SK-N-MC (cell line): ENCODE measurements around the gene ROGDI.

Source experiments
- DNase-seq: peaks from one replicate; pipeline ENCODE4 v3.0.0-alpha.2; 2011; ENCODE audit warnings: low read depth, low spot score
- H3K27ac ChIP-seq: fragments of 200-600 bp; sonication (generic); 2 replicates; pipeline ENCODE4 v1.5.1; 2016; ENCODE audit warnings: mixed run types
- H3K36me3 ChIP-seq: fragments of 200-600 bp; sonication (generic); 2 replicates; pipeline ENCODE4 v1.6.1; 2017; ENCODE audit warnings: antibody characterized with exemption, low read length, mixed read lengths; ENCODE audit not compliant: insufficient read depth
- H3K4me3 ChIP-seq: fragments of 200-600 bp; sonication (generic); 2 replicates; pipeline ENCODE4 v1.5.1; 2016
- H3K9ac ChIP-seq: fragments of 200-600 bp; sonication (generic); 2 replicates; pipeline ENCODE4 v1.8.0; 2017; ENCODE audit warnings: mixed run types, mixed read lengths; ENCODE audit not compliant: insufficient read length
- H3K9me3 ChIP-seq: fragments of 200-600 bp; sonication (generic); 2 replicates; pipeline ENCODE4 v1.6.1; 2017; ENCODE audit warnings: low read depth, mild to moderate bottlenecking, antibody characterized with exemption, low read length, moderate library complexity, mixed read lengths
- EZH2 ChIP-seq: fragments of 200-600 bp; sonication (generic); IDR thresholded peaks from one replicate; pipeline ENCODE4 v1.6.1; 2017; ENCODE audit warnings: antibody characterized with exemption
- FOXP2 ChIP-seq: optimal IDR thresholded peaks from 2 replicates; pipeline ENCODE3; 2011; ENCODE audit warnings: mild to moderate bottlenecking, moderate library complexity; ENCODE audit not compliant: insufficient read depth; ENCODE audit errors: extremely low read length, control extremely low read depth
- POLR2AphosphoS5 ChIP-seq: IDR thresholded peaks from 2 replicates; pipeline ENCODE4 v1.6.1; 2012; ENCODE audit warnings: mild to moderate bottlenecking, low read depth, low read length, borderline replicate concordance

Gene ROGDI

GRCh38 chr16:4797805-4798252 lies 4.6 kb downstream of the ROGDI start:
- no peak for DNase-seq

GRCh38 chr16:4796982-4797804 lies 5.2 kb downstream of the ROGDI start:
- H3K36me3 ChIP-seq, result no peaks in the 10 kb centered on the region
- H3K27ac ChIP-seq, result no peak overlapping the region
- H3K9me3 ChIP-seq, result no peaks in the 10 kb centered on the region
- DNase-seq, result no peak
- H3K4me3 ChIP-seq, result no peak overlapping the region
- no peak overlapping the region for H3K9ac ChIP-seq
- TF ChIP-seq FOXP2 (no peak), EZH2 (no peak), POLR2AphosphoS5 (no peak)

More at GRCh38 chr16:4797805-4798252, 4.6 kb downstream of the ROGDI start:
- no peak overlapping the region for H3K9ac ChIP-seq
- no peak overlapping the region for H3K27ac ChIP-seq
- H3K9me3 ChIP-seq, result no peaks in the 10 kb centered on the region
- TF ChIP-seq FOXP2, result no peak
- TF ChIP-seq EZH2, result no peak
- TF ChIP-seq POLR2AphosphoS5, result no peak
- no peak overlapping the region for H3K4me3 ChIP-seq
- H3K36me3 ChIP-seq, result no peaks in the 10 kb centered on the region

DNA sequence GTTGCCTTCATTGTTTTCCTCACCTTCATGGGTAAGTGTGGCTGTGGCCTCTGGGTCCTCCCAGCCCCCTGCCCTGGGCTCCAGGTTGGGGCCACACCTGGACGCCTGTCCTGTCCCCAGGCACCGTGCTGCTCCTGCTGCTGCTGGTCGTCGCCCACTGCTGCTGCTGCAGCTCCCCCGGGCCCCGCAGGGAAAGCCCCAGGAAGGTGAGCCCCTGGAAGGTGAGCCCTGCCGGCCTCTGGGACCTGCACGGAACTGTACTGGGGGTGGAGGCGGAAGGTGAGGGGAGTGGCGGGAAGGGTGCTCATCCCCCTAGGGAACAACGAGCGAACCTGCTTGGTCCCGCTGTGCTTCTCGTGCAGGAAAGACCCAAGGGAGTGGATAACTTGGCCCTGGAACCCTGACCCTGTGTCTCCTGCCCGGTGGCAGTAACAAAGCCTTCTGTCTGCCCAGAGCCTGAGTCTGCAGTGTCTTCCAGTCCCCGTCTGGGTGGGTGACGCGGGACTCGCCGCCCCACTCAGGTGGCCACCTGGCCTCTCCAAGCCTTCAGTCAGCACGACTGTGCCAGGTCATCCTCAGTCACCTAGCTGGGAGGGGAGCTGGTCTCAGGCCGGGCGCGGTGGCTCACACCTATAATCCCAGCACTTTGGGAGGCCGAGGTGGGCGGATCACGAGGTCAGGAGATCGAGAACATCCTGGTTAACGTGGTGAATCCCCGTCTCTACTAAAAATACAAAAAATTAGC lies 6.4 kb downstream of the ROGDI start:
- H3K36me3 ChIP-seq, result no peaks in the 10 kb centered on the region
- TF ChIP-seq FOXP2 (no peak), EZH2 (no peak), POLR2AphosphoS5 (no peak)
- H3K4me3 ChIP-seq, result no peak overlapping the region
- no peak for DNase-seq
- H3K27ac ChIP-seq, result no peak overlapping the region
- H3K9ac ChIP-seq, result no peak overlapping the region
- H3K9me3 ChIP-seq, result no peaks in the 10 kb centered on the region

DNA sequence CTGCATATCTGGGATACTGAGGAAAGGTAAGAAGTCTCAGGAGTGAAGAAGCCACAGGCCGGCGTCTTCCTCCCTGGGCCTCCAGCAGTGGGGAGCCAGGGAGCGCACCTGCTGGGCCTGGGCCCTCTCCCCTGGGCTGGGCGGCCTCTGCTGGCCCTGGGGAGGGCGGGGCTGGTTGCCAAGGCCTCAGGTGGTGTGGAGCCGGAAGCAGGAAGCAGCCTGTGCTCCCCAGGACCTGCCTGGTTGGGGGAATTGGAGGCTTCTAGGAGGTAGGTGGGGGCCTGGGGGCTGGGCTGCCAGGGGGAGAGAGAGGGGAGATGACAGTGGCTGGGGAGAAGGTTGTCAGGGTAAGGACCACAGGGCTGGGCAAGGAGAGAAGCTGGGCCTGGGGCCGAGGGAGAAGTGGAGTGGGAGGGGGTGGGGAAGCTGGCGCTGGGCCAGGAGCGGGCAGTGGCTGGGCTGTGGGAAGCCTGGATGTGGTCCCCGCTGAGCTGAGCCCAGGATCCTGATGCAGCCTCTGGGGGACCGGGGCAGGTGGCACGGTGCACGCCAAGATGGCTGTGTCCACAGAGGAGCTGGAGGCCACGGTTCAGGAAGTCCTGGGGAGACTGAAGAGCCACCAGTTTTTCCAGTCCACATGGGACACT lies 7.1 kb downstream of the ROGDI start, which contains the start of gene SMIM22:
Gene SMIM22 (plus strand): TSS at position 189 of the 647 bp plus-strand sequence. CDS start 366 bp downstream, at position 555.
- no peak for DNase-seq
- Histone ChIP-seq H3K36me3 (no peaks in the 10 kb centered on the region), H3K9ac (no peak within 1 kb of the TSS), H3K27ac (no peak within 1 kb of the TSS), H3K4me3 (no peak within 1 kb of the TSS), H3K9me3 (no peaks in the 10 kb centered on the region)
- TF ChIP-seq FOXP2 (no peak), EZH2 (no peak), POLR2AphosphoS5 (no peak)

- no peak overlapping the region for H3K4me3 ChIP-seq
- TF ChIP-seq FOXP2 (no peak), POLR2AphosphoS5 (no peak), EZH2 (no peak)
- DNase-seq, result no peak
- no peak overlapping the region for H3K27ac ChIP-seq
- H3K9me3 ChIP-seq, result no peaks in the 10 kb centered on the region
- H3K36me3 ChIP-seq, result no peaks in the 10 kb centered on the region
- H3K9ac ChIP-seq, result no peak overlapping the region
Observed at GRCh38 chr16:4792951-4793513, 9.4 kb downstream of the ROGDI start.

DNA sequence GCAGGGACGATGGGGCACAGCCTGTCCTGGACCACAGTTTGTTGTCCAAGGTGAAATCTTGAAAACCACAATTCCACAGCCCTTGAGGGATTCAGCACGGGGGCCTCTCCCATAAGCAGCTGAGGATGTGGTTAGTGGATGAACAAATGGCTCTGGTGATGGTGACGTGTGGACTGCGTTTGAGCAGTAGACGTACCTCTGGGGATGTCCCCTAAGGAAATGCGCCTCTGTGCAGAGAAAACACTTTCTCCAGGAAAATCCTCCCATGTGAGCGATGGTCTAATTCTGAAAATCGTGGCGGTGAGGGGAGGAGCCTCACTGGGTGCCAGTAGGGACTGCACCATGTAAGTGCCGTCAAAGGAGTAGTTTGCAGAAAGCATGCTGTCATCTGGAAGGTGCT lies 11.6 kb downstream of the ROGDI start:
- H3K36me3 ChIP-seq, result no peaks in the 10 kb centered on the region
- H3K4me3 ChIP-seq, result no peak overlapping the region
- H3K9ac ChIP-seq, result no peak overlapping the region
- TF ChIP-seq EZH2 (no peak), POLR2AphosphoS5 (no peak), FOXP2 (no peak)
- H3K27ac ChIP-seq, result no peak overlapping the region
- DNase-seq, result no peak
- H3K9me3 ChIP-seq, result no peaks in the 10 kb centered on the region

GRCh38 chr16:4790261-4790660 lies 12.2 kb downstream of the ROGDI start:
- Histone ChIP-seq H3K27ac (no peak overlapping the region), H3K9ac (no peak overlapping the region)
- TF ChIP-seq POLR2AphosphoS5 (no peak), EZH2 (no peak), FOXP2 (no peak)

DNA sequence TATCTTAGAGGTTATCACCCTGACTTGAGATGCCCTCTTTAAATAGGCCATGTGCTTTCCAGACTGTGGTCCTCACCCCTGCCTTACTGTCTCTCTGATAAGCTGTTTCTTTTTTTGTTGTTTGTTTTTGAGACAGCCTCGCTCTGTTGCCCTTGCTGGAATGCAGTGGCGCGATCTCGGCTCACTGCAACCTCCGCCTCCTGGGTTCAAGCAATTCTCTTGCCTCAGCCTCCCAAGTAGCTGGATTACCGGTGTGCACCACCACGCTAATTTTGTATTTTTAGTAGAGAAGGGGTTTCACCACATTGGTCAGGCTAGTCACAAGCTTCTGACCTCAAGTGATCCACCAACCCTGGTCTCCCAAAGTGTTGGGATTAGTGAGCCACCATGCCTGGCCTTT lies 13.5 kb downstream of the ROGDI start:
- no peak overlapping the region for H3K9ac ChIP-seq
- no peak overlapping the region for H3K27ac ChIP-seq
- no peak overlapping the region for H3K4me3 ChIP-seq
- DNase-seq, result no peak
- TF ChIP-seq FOXP2 (no peak), EZH2 (no peak), POLR2AphosphoS5 (no peak)
- H3K36me3 ChIP-seq, result no peaks in the 10 kb centered on the region
- no peaks in the 10 kb centered on the region for H3K9me3 ChIP-seq

More at GRCh38 chr16:4790261-4790660, 12.2 kb downstream of the ROGDI start:
- DNase-seq, result no peak
- Histone ChIP-seq H3K4me3 (no peak overlapping the region), H3K9me3 (no peaks in the 10 kb centered on the region), H3K36me3 (no peaks in the 10 kb centered on the region)
